Prostate gland (tissue), 2 donors: ENCODE results near the gene SLC38A3. TPM values are rescaled to one million over a fixed set of nuclear protein-coding genes. Genes with fewer than 3 reads are reported as not detected.
A peak's percentile ranks its signal among the peaks of the same experiment; 100 is the strongest.
"Not testable (repeated sequence)": the region's sequence is repeated elsewhere in the genome, so short reads cannot be mapped to it uniquely, and the experiment has no call there.

Source experiments
- DNase-seq: peaks from one replicate; pipeline ENCODE4 v3.0.0-alpha.2; 2019; ENCODE audit warnings: low spot score
- H3K27ac ChIP-seq, 2 donors: fragments of 200-600 bp; sonication (generic); 2 replicates each; pipeline ENCODE4 v1.5.1; 2017 to 2019
- H3K27me3 ChIP-seq: fragments of 200-600 bp; sonication (generic); replicated peaks from 2 replicates; pipeline ENCODE4 v1.5.1; 2019; ENCODE audit not compliant: insufficient read depth
- H3K36me3 ChIP-seq, 2 donors: fragments of 200-600 bp; sonication (generic); 1 replicate in 1 of 2; 2 replicates in 1 of 2; pipeline versions ENCODE4 v1.5.1 to v1.8.1; 2017 to 2019
- H3K4me1 ChIP-seq: fragments of 200-600 bp; sonication (generic); replicated peaks from 2 replicates; pipeline ENCODE4 v1.5.1; 2019
- H3K4me3 ChIP-seq, 2 donors: fragments of 200-600 bp; sonication (generic); 2 replicates each; pipeline ENCODE4 v1.5.1; 2017 to 2019
- H3K9me3 ChIP-seq: fragments of 200-600 bp; sonication (generic); 2 replicates; pipeline ENCODE4 v1.5.1; 2017
- CTCF ChIP-seq, 4 experiments: fragments of 200-600 bp in 2 of 4; fragments of 450-650 bp in 2 of 4; sonication (generic) in 2 of 4; IDR thresholded peaks; 1 replicate in 3 of 4; 2 replicates in 1 of 4; pipeline ENCODE4 v1.5.1; 2016 to 2019; ENCODE audit warnings: antibody characterized with exemption in 4 of 4, mild to moderate bottlenecking in 2 of 4, moderate library complexity in 2 of 4
- POLR2A ChIP-seq: fragments of 450-650 bp; IDR thresholded peaks from one replicate; pipeline ENCODE4 v1.6.1; 2016; ENCODE audit warnings: antibody characterized with exemption, mild to moderate bottlenecking
- POLR2AphosphoS5 ChIP-seq: sonication (generic); formaldehyde crosslinking; IDR thresholded peaks from one replicate; pipeline ENCODE4 v1.6.1; 2017; ENCODE audit warnings: antibody characterized with exemption
- WGBS: methylation state at CpG from one replicate; pipeline ENCODE4 v1.1.5; 2018; 5-methylcytosine and 5-hydroxymethylcytosine counted together
- intact Hi-C: fragments of 100-400 bp; cut with DNase I; formaldehyde crosslinking; loops from one replicate; pipeline ENCODE4 v1.14.2; 2022
- total RNA-seq, 2 donors: library from RNA; depleted of rRNA; stranded (reverse); fragments of >200 nt; gene quantifications; one replicate each; pipeline ENCODE4 v1.1.0, GENCODE V29; 2016

SLC38A3 gene
- total RNA-seq, 2 donors from 2014 or later = 0.41 to 4.0 TPM

GRCh38 chr3:50222169-50222528, 17.1 kb downstream of the SLC38A3 start:
- Histone ChIP-seq H3K9me3 (no peaks in the 10 kb centered on the region), H3K4me3 (no peak overlapping the region), H3K27me3 (no peaks in the 10 kb centered on the region), H3K4me1 (no peaks in the 10 kb centered on the region), H3K27ac (no peak overlapping the region), H3K36me3 (no peaks in the 10 kb centered on the region)
- 100% methylated on average over 1 of the region's 1 CpG for WGBS
- TF ChIP-seq POLR2A (no peak), CTCF (IDR thresholded peaks at IDR 0.05) (no peak), POLR2AphosphoS5 (no peak)
- DNase-seq = no peak
- intact Hi-C loops = no loop called here

DNA sequence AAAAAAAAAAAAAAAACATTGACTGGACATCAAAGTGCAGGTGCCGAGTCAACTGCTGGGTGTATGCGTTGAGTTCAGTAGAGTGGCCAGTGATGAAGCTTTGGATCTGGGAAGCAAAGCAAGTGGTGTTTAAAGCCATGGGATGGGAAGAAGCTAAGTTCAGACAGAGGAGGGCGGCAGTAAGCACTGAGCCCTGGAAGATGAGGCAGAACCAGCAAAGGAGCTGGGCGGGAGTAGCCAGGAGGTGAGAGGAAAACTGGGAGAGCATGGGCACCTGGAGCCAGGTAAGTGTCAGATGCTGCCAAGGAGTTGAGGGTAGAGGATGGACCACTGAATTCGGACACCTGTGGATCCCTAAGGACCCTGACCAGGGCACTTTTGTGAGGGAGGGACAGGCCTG, 19.6 kb downstream of the SLC38A3 start:
- no peak overlapping the region for H3K27ac ChIP-seq
- 71% methylated on average over 5 of the region's 5 CpGs for WGBS
- no peaks in the 10 kb centered on the region for H3K4me1 ChIP-seq
- no peaks in the 10 kb centered on the region for H3K9me3 ChIP-seq
- no peaks in the 10 kb centered on the region for H3K27me3 ChIP-seq
- intact Hi-C loops = no loop called here
- no peak for TF ChIP-seq POLR2AphosphoS5
- TF ChIP-seq POLR2A = no peak
- TF ChIP-seq CTCF (IDR thresholded peaks at IDR 0.05) = no peak
- no peak for DNase-seq
- no peak overlapping the region for H3K4me3 ChIP-seq
- no peaks in the 10 kb centered on the region for H3K36me3 ChIP-seq

- peak; percentile 35 for DNase-seq
- peak overlapping the region; percentile 55 to 73 for H3K27ac ChIP-seq
- peak; percentile 6 for TF ChIP-seq POLR2A
- no peak for TF ChIP-seq POLR2AphosphoS5
- TF ChIP-seq CTCF (IDR thresholded peaks at IDR 0.05) = no peak
- under 1% methylated on average over 40 of the region's 40 CpGs for WGBS
- peak overlapping the region; percentile 44 to 54 for H3K4me3 ChIP-seq
- no peaks in the 10 kb centered on the region for H3K9me3 ChIP-seq
- H3K27me3 ChIP-seq = no peaks in the 10 kb centered on the region
- H3K4me1 ChIP-seq = no peaks in the 10 kb centered on the region
- intact Hi-C loops = loop anchor here (1.0 kb wide), 3 partner anchors 19 to 46 kb away; no protein-coding TSS in a partner anchor
- no peaks in the 10 kb centered on the region for H3K36me3 ChIP-seq
Observed at GRCh38 chr3:50226888-50227389, 21.9 kb downstream of the SLC38A3 start.

DNA sequence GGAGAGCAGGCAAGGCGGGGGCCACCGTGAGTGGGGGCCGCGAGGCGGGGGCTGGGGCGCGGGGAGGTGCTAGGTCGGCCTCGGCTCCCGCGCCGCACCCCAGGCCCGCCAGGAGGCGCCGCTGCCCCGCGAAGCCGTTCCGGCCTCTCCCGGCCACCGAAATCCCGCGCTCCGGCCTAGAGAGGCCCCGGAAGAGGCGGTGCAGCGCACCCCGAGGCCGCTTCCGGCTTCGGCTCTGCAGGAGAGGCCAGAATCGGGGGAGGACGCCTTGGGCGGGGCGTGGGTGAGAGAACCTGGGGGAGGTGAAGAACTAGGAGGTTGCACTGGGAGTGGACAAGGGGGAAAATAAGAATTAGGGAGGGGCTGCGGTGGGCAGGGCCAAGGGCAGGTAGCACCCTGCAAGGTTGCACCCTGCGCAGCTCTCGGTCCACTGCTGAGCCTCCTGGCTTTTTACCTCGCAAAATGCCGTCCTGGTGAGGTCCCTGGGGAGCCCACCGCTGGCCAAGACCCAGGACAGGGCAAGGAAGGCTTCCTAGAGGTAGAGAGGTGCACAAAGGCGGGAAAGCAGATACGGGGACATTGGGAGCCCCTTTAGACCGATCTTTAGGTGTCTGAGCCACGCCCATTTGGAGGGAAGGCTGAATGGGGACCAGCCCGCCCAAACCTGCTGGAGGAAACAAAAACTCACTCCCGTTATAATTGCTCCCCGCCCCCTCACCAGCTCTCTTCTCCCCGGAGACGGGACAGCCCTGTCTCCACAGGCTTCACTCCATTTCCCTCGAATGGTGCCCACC, 22.5 kb downstream of the SLC38A3 start:
- Histone ChIP-seq H3K4me3 (peak overlapping the region; percentile 44 to 54), H3K27ac (peak overlapping the region; percentile 61 to 73), H3K27me3 (no peaks in the 10 kb centered on the region), H3K4me1 (no peaks in the 10 kb centered on the region), H3K9me3 (no peaks in the 10 kb centered on the region), H3K36me3 (no peaks in the 10 kb centered on the region)
- peak; percentile 93 for DNase-seq
- TF ChIP-seq CTCF (IDR thresholded peaks at IDR 0.05) = peak; percentile 86 to 98 (median 94)
- TF ChIP-seq POLR2A = peak; percentile 65
- peak; percentile 91 for TF ChIP-seq POLR2AphosphoS5
- 2% methylated on average over 43 of the region's 51 CpGs for WGBS
- intact Hi-C loops = loop anchor here (1.0 kb wide), 1 partner anchor 19 kb away; no protein-coding TSS in a partner anchor

GRCh38 chr3:50228184-50228763, 23.2 kb downstream of the SLC38A3 start:
- Histone ChIP-seq H3K4me3 (peak overlapping the region; percentile 44 to 54), H3K27ac (peak overlapping the region; percentile 61 to 73)
- H3K4me1 ChIP-seq, intact Hi-C loops, H3K27me3 ChIP-seq, DNase-seq, H3K36me3 ChIP-seq, H3K9me3 ChIP-seq: not testable (repeated sequence)
- WGBS = 23% methylated on average over 15 of the region's 15 CpGs
